Neural progenitor cell (in vitro differentiated cells): ENCODE results near the gene DRICH1. TPM values are rescaled to one million over a fixed set of nuclear protein-coding genes. Genes with fewer than 3 reads are reported as not detected.
A peak's percentile ranks its signal among the peaks of the same experiment; 100 is the strongest.

Experiments used
- DNase-seq: peaks from one replicate; pipeline ENCODE4 v3.0.0-alpha.2; 2016; ENCODE audit warnings: low spot score
- H2AFZ ChIP-seq: fragments of 200-600 bp; sonication (generic); replicated peaks from 2 replicates; pipeline ENCODE4 v1.6.1; 2016; ENCODE audit warnings: antibody characterized with exemption
- H3F3A ChIP-seq: fragments of 200-600 bp; sonication (generic); 2 replicates; pipeline ENCODE4 v1.6.1; 2016; ENCODE audit warnings: antibody characterized with exemption, low read depth
- H3K27ac ChIP-seq: fragments of 200-600 bp; sonication (generic); 2 replicates; pipeline ENCODE4 v1.5.1; 2016; ENCODE audit warnings: mild to moderate bottlenecking
- H3K27me3 ChIP-seq: fragments of 200-600 bp; sonication (generic); 2 replicates; pipeline ENCODE4 v1.6.1; 2016; ENCODE audit warnings: mild to moderate bottlenecking, moderate library complexity
- H3K36me3 ChIP-seq: fragments of 200-600 bp; sonication (generic); 2 replicates; pipeline ENCODE4 v1.5.1; 2016
- H3K4me1 ChIP-seq: fragments of 200-600 bp; sonication (generic); 2 replicates; pipeline ENCODE4 v1.6.1; 2016; ENCODE audit warnings: mixed run types
- H3K4me2 ChIP-seq: fragments of 200-600 bp; sonication (generic); 2 replicates; pipeline ENCODE4 v1.6.1; 2016
- H3K4me3 ChIP-seq: fragments of 200-600 bp; sonication (generic); 2 replicates; pipeline ENCODE4 v1.5.1; 2016
- H3K79me2 ChIP-seq: fragments of 200-600 bp; sonication (generic); 2 replicates; pipeline ENCODE4 v1.6.1; 2016; ENCODE audit warnings: low read depth
- H3K9ac ChIP-seq: fragments of 200-600 bp; sonication (generic); 2 replicates; pipeline ENCODE4 v1.6.1; 2016
- H3K9me3 ChIP-seq: fragments of 200-600 bp; sonication (generic); 2 replicates; pipeline ENCODE4 v1.5.1; 2016; ENCODE audit warnings: low read depth
- H4K20me1 ChIP-seq: fragments of 200-600 bp; sonication (generic); 2 replicates; pipeline ENCODE4 v1.6.1; 2016; ENCODE audit warnings: low read depth
- H3K27ac Mint-ChIP-seq: 3 replicates; pipeline ENCODE4 v1.8.0; 2021; ENCODE audit warnings: mixed read lengths
- H3K27me3 Mint-ChIP-seq: 2 replicates; pipeline ENCODE4 v1.8.0; 2022; ENCODE audit warnings: low read depth, mild to moderate bottlenecking, inconsistent platforms, moderate library complexity, mixed read lengths; ENCODE audit not compliant: insufficient read depth
- H3K36me3 Mint-ChIP-seq: 3 replicates; pipeline ENCODE4 v1.8.0; 2021; ENCODE audit warnings: mixed read lengths
- H3K4me1 Mint-ChIP-seq: 3 replicates; pipeline ENCODE4 v1.8.0; 2021; ENCODE audit warnings: mixed read lengths
- H3K4me3 Mint-ChIP-seq: 3 replicates; pipeline ENCODE4 v1.8.0; 2021; ENCODE audit warnings: mild to moderate bottlenecking, moderate library complexity, mixed read lengths
- H3K9me3 Mint-ChIP-seq: 3 replicates; pipeline ENCODE4 v1.8.0; 2020; ENCODE audit warnings: mixed read lengths
- CTCF ChIP-seq: fragments of 200-600 bp; sonication (generic); IDR thresholded peaks from 2 replicates; pipeline ENCODE4 v1.5.1; 2017; ENCODE audit warnings: antibody characterized with exemption, mild to moderate bottlenecking
- EZH2 ChIP-seq: fragments of 200-600 bp; sonication (generic); IDR thresholded peaks from 2 replicates; pipeline ENCODE4 v1.6.1; 2017; ENCODE audit warnings: antibody characterized with exemption, mild to moderate bottlenecking, moderate library complexity
- EZH2phosphoT487 ChIP-seq: fragments of 200-600 bp; sonication (generic); IDR thresholded peaks from 2 replicates; pipeline ENCODE4 v1.6.1; 2017; ENCODE audit warnings: antibody characterized with exemption
- total RNA-seq: library from RNA; depleted of rRNA; stranded (reverse); fragments of >200 nt; gene quantifications from 2 replicates; pipeline ENCODE4 v1.2.3, GENCODE V29; 2015; ENCODE audit warnings: low replicate concordance

The DRICH1 gene
- total RNA-seq, 1 donor from 2014 or later = not detected

- H4K20me1 ChIP-seq = no peaks in the 10 kb centered on the region
- H3K4me1 ChIP-seq = no peaks in the 10 kb centered on the region
- H3K36me3 ChIP-seq = no peaks in the 10 kb centered on the region
- Mint-ChIP-seq H3K36me3 (peaks cover 2% of the 10 kb centered on the region), H3K27ac (peak overlapping the region; percentile 2), H3K4me1 (peaks cover 3% of the 10 kb centered on the region), H3K4me3 (no peak overlapping the region), H3K27me3 (peaks cover 21% of the 10 kb centered on the region), H3K9me3 (peaks cover 9% of the 10 kb centered on the region)
- H3K27ac ChIP-seq = no peak overlapping the region
- no peak overlapping the region for H2AFZ ChIP-seq
- no peak overlapping the region for H3K9ac ChIP-seq
- H3K27me3 ChIP-seq = no peaks in the 10 kb centered on the region
- no peak for TF ChIP-seq EZH2phosphoT487
- no peak for TF ChIP-seq CTCF
- no peak for TF ChIP-seq EZH2
- H3K79me2 ChIP-seq = no peaks in the 10 kb centered on the region
- no peaks in the 10 kb centered on the region for H3F3A ChIP-seq
- no peak for DNase-seq
- no peak overlapping the region for H3K4me2 ChIP-seq
- no peak overlapping the region for H3K4me3 ChIP-seq
- H3K9me3 ChIP-seq = no peaks in the 10 kb centered on the region
Measured at GRCh38 chr22:23591846-23592245, 40.3 kb downstream of the DRICH1 start.

GRCh38 chr22:23591201-23591791, 40.8 kb downstream of the DRICH1 start:
- no peak overlapping the region for H3K27ac Mint-ChIP-seq
- H3K36me3 Mint-ChIP-seq = peaks cover 2% of the 10 kb centered on the region
- Histone ChIP-seq H3K4me3 (no peak overlapping the region), H3K79me2 (no peaks in the 10 kb centered on the region), H4K20me1 (no peaks in the 10 kb centered on the region), H3F3A (no peaks in the 10 kb centered on the region), H3K4me1 (no peaks in the 10 kb centered on the region), H3K36me3 (no peaks in the 10 kb centered on the region), H3K27ac (no peak overlapping the region), H3K9ac (no peak overlapping the region), H3K27me3 (no peaks in the 10 kb centered on the region), H3K4me2 (no peak overlapping the region), H3K9me3 (no peaks in the 10 kb centered on the region), H2AFZ (no peak overlapping the region)
- H3K27me3 Mint-ChIP-seq = peaks cover 20% of the 10 kb centered on the region
- peak; percentile 82 for DNase-seq
- H3K9me3 Mint-ChIP-seq = peaks cover 9% of the 10 kb centered on the region
- no peak overlapping the region for H3K4me3 Mint-ChIP-seq
- TF ChIP-seq EZH2 (no peak), CTCF (peak; percentile 97)
- H3K4me1 Mint-ChIP-seq = peaks cover 3% of the 10 kb centered on the region

GRCh38 chr22:23583836-23584235, 48.3 kb downstream of the DRICH1 start:
- H4K20me1 ChIP-seq = no peaks in the 10 kb centered on the region
- H3K27me3 ChIP-seq = no peaks in the 10 kb centered on the region
- H3K4me2 ChIP-seq = no peak overlapping the region
- Mint-ChIP-seq H3K27ac (no peak overlapping the region), H3K4me1 (peaks cover 2% of the 10 kb centered on the region), H3K36me3 (no peaks in the 10 kb centered on the region), H3K4me3 (no peak overlapping the region), H3K9me3 (no peaks in the 10 kb centered on the region), H3K27me3 (peaks cover 7% of the 10 kb centered on the region)
- no peak for DNase-seq
- TF ChIP-seq CTCF (no peak), EZH2 (no peak), EZH2phosphoT487 (no peak)
- H3K36me3 ChIP-seq = no peaks in the 10 kb centered on the region
- no peaks in the 10 kb centered on the region for H3F3A ChIP-seq
- H3K79me2 ChIP-seq = no peaks in the 10 kb centered on the region
- no peak overlapping the region for H2AFZ ChIP-seq
- no peak overlapping the region for H3K27ac ChIP-seq
- no peaks in the 10 kb centered on the region for H3K4me1 ChIP-seq
- H3K9ac ChIP-seq = no peak overlapping the region
- no peaks in the 10 kb centered on the region for H3K9me3 ChIP-seq
- H3K4me3 ChIP-seq = no peak overlapping the region
